Adipocyte (in vitro differentiated cells): ENCODE results near the gene MEIKIN.
A peak's percentile ranks its signal among the peaks of the same experiment; 100 is the strongest.
"Not testable (repeated sequence)": the region's sequence is repeated elsewhere in the genome, so short reads cannot be mapped to it uniquely, and the experiment has no call there.

Experiments used
- DNase-seq: peaks from one replicate; pipeline ENCODE4 v3.0.0-alpha.2; 2015; ENCODE audit warnings: low read depth
- H3K27me3 ChIP-seq: replicated peaks from 2 replicates; pipeline ENCODE4 v1.7.0; 2013; ENCODE audit warnings: mild to moderate bottlenecking, low read length, moderate library complexity; ENCODE audit not compliant: control insufficient read depth, insufficient read depth
- H3K36me3 ChIP-seq: 2 replicates; pipeline ENCODE4 v1.7.0; 2013; ENCODE audit warnings: low read length, mild to moderate bottlenecking, moderate library complexity; ENCODE audit not compliant: control insufficient read depth, insufficient read depth, severe bottlenecking
- H3K4me1 ChIP-seq: 2 replicates; pipeline ENCODE4 v1.7.0; 2013; ENCODE audit warnings: mild to moderate bottlenecking, low read length, moderate library complexity; ENCODE audit not compliant: control insufficient read depth, insufficient read depth
- H3K4me3 ChIP-seq: 2 replicates; pipeline ENCODE4 v1.7.0; 2013; ENCODE audit warnings: mild to moderate bottlenecking, low read length, moderate library complexity
- H3K9ac ChIP-seq: 2 replicates; pipeline ENCODE4 v1.7.0; 2013; ENCODE audit warnings: mild to moderate bottlenecking, low read length, moderate library complexity
- H3K9me3 ChIP-seq: 2 replicates; pipeline ENCODE4 v1.7.0; 2013; ENCODE audit warnings: mild to moderate bottlenecking, low read length, moderate library complexity; ENCODE audit not compliant: control insufficient read depth

MEIKIN gene

DNA sequence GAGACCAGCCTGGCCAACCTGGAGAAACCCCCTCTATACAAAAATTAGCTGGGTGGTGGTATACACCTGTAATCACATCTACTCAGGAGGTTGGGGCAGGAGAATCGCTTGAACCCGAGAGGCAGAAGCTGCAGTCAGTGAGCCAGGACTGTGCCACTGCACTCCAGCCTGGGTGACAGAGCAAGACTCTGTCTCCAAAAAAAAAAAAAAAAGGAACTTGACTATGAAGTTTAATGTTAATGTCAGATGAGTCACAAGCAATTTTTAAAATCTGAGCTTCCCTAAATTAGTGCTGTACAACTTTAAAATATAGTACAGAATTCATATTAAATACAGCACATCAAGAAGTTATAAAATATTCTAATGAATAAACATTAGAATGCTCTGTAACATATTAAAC lies 1.5 kb downstream of the MEIKIN start:
- Histone ChIP-seq H3K9me3 (no peaks in the 10 kb centered on the region), H3K27me3 (no peaks in the 10 kb centered on the region), H3K4me1 (no peaks in the 10 kb centered on the region), H3K9ac (no peak overlapping the region), H3K4me3 (no peak overlapping the region), H3K36me3 (no peaks in the 10 kb centered on the region)
- DNase-seq: no peak

DNA sequence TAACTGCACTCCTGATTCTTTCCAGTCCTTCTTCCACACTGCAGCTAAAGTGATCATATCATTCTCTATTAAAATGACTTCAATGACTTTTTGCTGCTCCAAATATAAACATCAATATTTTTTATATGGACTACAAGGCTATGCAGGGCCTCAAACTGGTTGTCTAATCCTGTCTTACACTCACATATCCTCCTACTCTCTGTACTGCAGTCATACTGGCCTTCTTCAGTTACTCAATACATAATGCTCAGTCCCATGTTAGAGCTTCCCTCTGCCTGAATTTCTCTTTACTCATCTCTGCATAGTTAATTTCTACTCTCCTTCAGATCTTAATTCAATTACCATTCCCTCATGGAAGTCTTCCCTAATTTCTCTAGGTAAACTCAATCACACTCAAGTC lies 3.4 kb downstream of the MEIKIN start:
- H3K9ac ChIP-seq: no peak overlapping the region
- no peaks in the 10 kb centered on the region for H3K27me3 ChIP-seq
- no peaks in the 10 kb centered on the region for H3K9me3 ChIP-seq
- H3K4me1 ChIP-seq: no peaks in the 10 kb centered on the region
- no peaks in the 10 kb centered on the region for H3K36me3 ChIP-seq
- DNase-seq: no peak
- no peak overlapping the region for H3K4me3 ChIP-seq

- Histone ChIP-seq H3K9ac (no peak overlapping the region), H3K36me3 (no peaks in the 10 kb centered on the region), H3K4me1 (no peaks in the 10 kb centered on the region), H3K27me3 (no peaks in the 10 kb centered on the region), H3K4me3 (no peak overlapping the region), H3K9me3 (no peaks in the 10 kb centered on the region)
- DNase-seq: no peak
Measured at GRCh38 chr5:131939690-131940345, 5.6 kb downstream of the MEIKIN start.

- no peaks in the 10 kb centered on the region for H3K27me3 ChIP-seq
- no peak overlapping the region for H3K4me3 ChIP-seq
Measured at GRCh38 chr5:131932235-131932634, 13.2 kb downstream of the MEIKIN start.

GRCh38 chr5:131928957-131929356 lies 16.5 kb downstream of the MEIKIN start:
- no peak overlapping the region for H3K9ac ChIP-seq

More at GRCh38 chr5:131932235-131932634, 13.2 kb downstream of the MEIKIN start:
- H3K36me3 ChIP-seq: no peaks in the 10 kb centered on the region
- H3K9ac ChIP-seq: no peak overlapping the region
- DNase-seq: no peak
- no peaks in the 10 kb centered on the region for H3K4me1 ChIP-seq
- peaks cover 34% of the 10 kb centered on the region for H3K9me3 ChIP-seq

GRCh38 chr5:131926168-131926567 lies 19.3 kb downstream of the MEIKIN start:
- H3K9ac ChIP-seq: no peak overlapping the region
- no peaks in the 10 kb centered on the region for H3K4me1 ChIP-seq
- H3K36me3 ChIP-seq: no peaks in the 10 kb centered on the region
- no peak for DNase-seq
- H3K4me3 ChIP-seq: no peak overlapping the region
- H3K27me3 ChIP-seq: no peaks in the 10 kb centered on the region
- peaks cover 51% of the 10 kb centered on the region for H3K9me3 ChIP-seq

More at GRCh38 chr5:131928957-131929356, 16.5 kb downstream of the MEIKIN start:
- no peak overlapping the region for H3K4me3 ChIP-seq
- no peak for DNase-seq
- peaks cover 54% of the 10 kb centered on the region for H3K9me3 ChIP-seq
- no peaks in the 10 kb centered on the region for H3K27me3 ChIP-seq
- no peaks in the 10 kb centered on the region for H3K36me3 ChIP-seq
- no peaks in the 10 kb centered on the region for H3K4me1 ChIP-seq

DNA sequence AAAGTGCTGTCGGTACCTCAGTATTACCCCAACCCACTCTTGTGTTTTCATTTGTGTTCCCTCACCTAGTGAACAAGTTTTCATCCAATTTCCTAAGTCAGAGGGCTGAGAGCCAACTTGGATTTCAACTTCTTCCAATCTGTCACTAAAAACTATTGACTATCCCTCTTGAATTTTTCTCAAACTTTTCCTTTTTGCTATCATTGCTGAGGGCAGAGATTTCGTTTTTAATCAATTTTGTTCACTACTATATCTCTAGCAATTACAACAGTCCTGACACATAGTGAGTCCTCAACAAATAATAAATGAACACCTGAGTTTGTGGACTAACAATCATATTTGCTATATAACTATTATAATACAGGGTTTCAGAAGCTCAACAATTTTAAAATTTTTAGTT lies 29.0 kb downstream of the MEIKIN start:
- Histone ChIP-seq H3K9ac (no peak overlapping the region), H3K9me3 (no peaks in the 10 kb centered on the region), H3K4me1 (no peaks in the 10 kb centered on the region), H3K36me3 (no peaks in the 10 kb centered on the region), H3K4me3 (no peak overlapping the region), H3K27me3 (no peaks in the 10 kb centered on the region)
- no peak for DNase-seq

DNA sequence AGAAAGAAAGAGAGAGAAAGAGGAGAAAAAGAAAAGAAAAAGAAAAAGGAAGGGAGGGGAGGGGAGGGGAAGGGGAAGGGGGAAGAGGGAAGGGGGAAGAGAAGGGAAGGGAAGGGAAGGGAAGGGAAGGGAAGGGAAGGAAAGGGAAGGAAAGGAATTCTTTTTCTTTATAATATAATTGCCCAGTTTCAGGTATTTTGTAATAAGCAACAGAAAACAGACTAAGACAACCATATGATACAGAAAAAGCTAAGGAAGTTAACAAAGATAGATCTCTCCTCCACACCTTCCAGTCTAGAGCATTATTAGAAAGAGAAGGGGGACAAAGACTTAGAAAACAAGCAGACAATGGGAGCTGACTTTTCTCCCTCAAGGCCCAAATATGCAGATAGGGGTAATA lies 31.0 kb downstream of the MEIKIN start:
- Histone ChIP-seq H3K9me3 (no peaks in the 10 kb centered on the region), H3K36me3 (no peaks in the 10 kb centered on the region), H3K9ac (no peak overlapping the region), H3K4me3 (no peak overlapping the region), H3K27me3 (no peaks in the 10 kb centered on the region), H3K4me1 (no peaks in the 10 kb centered on the region)
- no peak for DNase-seq

GRCh38 chr5:131913603-131914002 lies 31.9 kb downstream of the MEIKIN start:
- Histone ChIP-seq H3K9ac (no peak overlapping the region), H3K27me3 (no peaks in the 10 kb centered on the region), H3K36me3 (no peaks in the 10 kb centered on the region), H3K9me3 (no peaks in the 10 kb centered on the region), H3K4me3 (no peak overlapping the region), H3K4me1 (no peaks in the 10 kb centered on the region)
- no peak for DNase-seq

DNA sequence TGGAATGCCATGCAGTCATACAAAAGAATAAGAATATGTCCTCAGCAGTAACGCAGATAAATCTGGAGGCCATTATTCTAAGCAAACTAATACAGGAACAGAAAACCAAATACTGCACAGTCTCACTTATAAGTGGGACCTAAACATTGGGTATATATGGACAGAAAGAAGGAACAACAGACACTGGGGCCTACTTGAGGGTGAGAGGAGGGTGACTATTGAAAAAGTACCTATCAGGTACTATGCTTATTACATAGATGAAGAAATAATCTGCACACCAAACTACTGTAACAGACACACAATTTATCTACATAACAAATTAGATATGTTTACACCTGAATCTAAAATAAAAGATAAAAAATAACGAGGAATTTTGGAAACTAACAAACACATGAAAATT lies 38.8 kb downstream of the MEIKIN start:
- no peak for DNase-seq
- Histone ChIP-seq H3K27me3 (no peaks in the 10 kb centered on the region), H3K4me3 (no peak overlapping the region), H3K9me3 (peaks cover 17% of the 10 kb centered on the region), H3K36me3 (no peaks in the 10 kb centered on the region), H3K9ac (no peak overlapping the region), H3K4me1 (no peaks in the 10 kb centered on the region)

DNA sequence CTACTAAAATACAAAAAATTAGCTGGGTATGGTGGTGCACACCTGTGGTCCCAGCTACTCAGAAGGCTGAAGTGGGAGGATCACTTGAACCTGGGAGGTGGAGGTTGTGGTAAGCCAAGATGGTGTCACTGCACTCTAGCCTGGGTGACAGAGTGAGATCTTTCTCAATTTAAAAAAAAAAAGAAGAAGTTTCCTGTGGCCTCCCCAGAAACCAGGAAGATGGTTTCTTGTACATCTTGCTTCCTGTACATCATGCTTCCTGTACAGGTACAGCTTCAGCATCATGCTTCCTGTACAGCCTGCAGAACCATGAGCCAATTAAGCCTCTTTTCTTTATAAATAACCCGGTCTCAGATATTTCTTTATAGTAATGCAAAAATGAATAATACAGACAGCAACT lies 43.2 kb downstream of the MEIKIN start:
- DNase-seq, H3K4me3 ChIP-seq: not testable (repeated sequence)

DNA sequence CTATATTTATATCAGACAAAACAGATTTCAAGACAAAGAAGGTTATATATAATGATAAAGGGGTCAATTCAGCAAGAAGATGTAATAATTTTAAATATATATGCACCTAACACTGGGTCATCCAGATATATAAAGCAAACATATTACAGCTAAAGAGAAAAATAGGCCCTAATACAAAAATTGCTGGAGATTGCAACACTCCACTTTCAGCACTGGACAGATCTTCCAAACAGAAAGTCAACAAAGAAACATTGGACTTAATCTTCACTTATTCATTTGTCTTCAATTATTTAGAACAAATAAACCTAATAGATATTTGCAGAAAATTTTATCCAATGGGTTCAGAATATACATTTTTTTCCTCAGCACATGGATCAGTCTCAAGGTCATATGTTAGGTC lies 45.8 kb downstream of the MEIKIN start:
- Histone ChIP-seq H3K9me3 (peaks cover 9% of the 10 kb centered on the region), H3K9ac (no peak overlapping the region), H3K36me3 (no peaks in the 10 kb centered on the region), H3K4me3 (no peak overlapping the region), H3K4me1 (no peaks in the 10 kb centered on the region), H3K27me3 (no peaks in the 10 kb centered on the region)
- peak; percentile 38 for DNase-seq

More for the DNA sequence above, 43.2 kb downstream of the MEIKIN start:
- not testable (repeated sequence) for H3K36me3 ChIP-seq, H3K9ac ChIP-seq, H3K27me3 ChIP-seq, H3K4me1 ChIP-seq
- peaks cover 14% of the 10 kb centered on the region for H3K9me3 ChIP-seq
